ENCODE results near the gene SFSWAP. TPM values are rescaled to one million over a fixed set of nuclear protein-coding genes. Genes with fewer than 3 reads are reported as not detected.

Gene SFSWAP
- total RNA-seq, 1 donor from 2014 or later = 34.9 TPM

GRCh38 chr12:131800594-131801135 lies 89.8 kb downstream of the SFSWAP start:
- intact Hi-C loops (cut with DNase I) = no loop called here
- Histone ChIP-seq H3K9me3 (no peaks in the 10 kb centered on the region), H3K36me3 (peaks cover 0 to 37% of the 10 kb centered on the region in 2 donors), H3K27ac (no peak overlapping the region), H3K4me3 (no peak overlapping the region), H3K27me3 (no peaks in the 10 kb centered on the region), H3K4me1 (peaks cover 13% of the 10 kb centered on the region)
- TF ChIP-seq CTCF (IDR thresholded peaks at IDR 0.05) (no peak), POLR2AphosphoS5 (IDR thresholded peaks at IDR 0.05; ENCODE audit: insufficient read depth in 1 of 2, low read depth in 1 of 2) (no peak), POLR2A (IDR thresholded peaks at IDR 0.05) (no peak)
- DNase-seq (ENCODE audit: extremely low spot score in 2 of 2) = no peak

- no peak for TF ChIP-seq CTCF (IDR thresholded peaks at IDR 0.05)
- TF ChIP-seq POLR2AphosphoS5 (IDR thresholded peaks at IDR 0.05; ENCODE audit: insufficient read depth in 1 of 2, low read depth in 1 of 2) = no peak
- no peak for TF ChIP-seq POLR2A (IDR thresholded peaks at IDR 0.05)
- Histone ChIP-seq H3K4me1 (peaks cover 13% of the 10 kb centered on the region), H3K9me3 (no peaks in the 10 kb centered on the region), H3K4me3 (no peak overlapping the region), H3K36me3 (peaks cover 0 to 37% of the 10 kb centered on the region in 2 donors), H3K27me3 (no peaks in the 10 kb centered on the region), H3K27ac (no peak overlapping the region)
- no peak for DNase-seq (ENCODE audit: extremely low spot score in 2 of 2)
- intact Hi-C loops (cut with DNase I) = no loop called here
Measured at GRCh38 chr12:131801254-131801866, 90.5 kb downstream of the SFSWAP start.

GRCh38 chr12:131803961-131804521 lies 93.2 kb downstream of the SFSWAP start:
- DNase-seq (ENCODE audit: extremely low spot score in 2 of 2) = no peak
- Histone ChIP-seq H3K27me3 (no peaks in the 10 kb centered on the region), H3K4me3 (no peak overlapping the region), H3K4me1 (peaks cover 13% of the 10 kb centered on the region), H3K9me3 (no peaks in the 10 kb centered on the region), H3K27ac (no peak overlapping the region), H3K36me3 (peaks cover 0 to 17% of the 10 kb centered on the region in 2 donors)
- intact Hi-C loops (cut with DNase I) = no loop called here
- TF ChIP-seq POLR2A (IDR thresholded peaks at IDR 0.05) = no peak
- TF ChIP-seq CTCF (IDR thresholded peaks at IDR 0.05) = no peak
- no peak for TF ChIP-seq POLR2AphosphoS5 (IDR thresholded peaks at IDR 0.05; ENCODE audit: insufficient read depth in 1 of 2, low read depth in 1 of 2)

GRCh38 chr12:131805421-131805820 lies 94.5 kb downstream of the SFSWAP start:
- TF ChIP-seq POLR2A (IDR thresholded peaks at IDR 0.05) = no peak
- no peak for TF ChIP-seq POLR2AphosphoS5 (IDR thresholded peaks at IDR 0.05; ENCODE audit: insufficient read depth in 1 of 2, low read depth in 1 of 2)
- TF ChIP-seq CTCF (IDR thresholded peaks at IDR 0.05) = no peak
- DNase-seq (ENCODE audit: extremely low spot score in 2 of 2) = no peak
- no peak overlapping the region for H3K4me3 ChIP-seq
- H3K9me3 ChIP-seq = no peaks in the 10 kb centered on the region
- peaks cover 13% of the 10 kb centered on the region for H3K4me1 ChIP-seq
- H3K36me3 ChIP-seq = peaks cover 0 to 4% of the 10 kb centered on the region in 2 donors
- H3K27ac ChIP-seq = no peak overlapping the region
- intact Hi-C loops (cut with DNase I) = no loop called here
- H3K27me3 ChIP-seq = no peaks in the 10 kb centered on the region

- intact Hi-C loops (cut with DNase I) = no loop called here
- no peaks in the 10 kb centered on the region for H3K9me3 ChIP-seq
Measured at GRCh38 chr12:131806674-131807073, 95.8 kb downstream of the SFSWAP start.

More at GRCh38 chr12:131806674-131807073, 95.8 kb downstream of the SFSWAP start:
- peaks cover 13% of the 10 kb centered on the region for H3K4me1 ChIP-seq
- TF ChIP-seq POLR2AphosphoS5 (IDR thresholded peaks at IDR 0.05; ENCODE audit: insufficient read depth in 1 of 2, low read depth in 1 of 2) (no peak), CTCF (IDR thresholded peaks at IDR 0.05) (no peak), POLR2A (IDR thresholded peaks at IDR 0.05) (no peak)
- no peak overlapping the region for H3K4me3 ChIP-seq
- H3K36me3 ChIP-seq = no peaks in the 10 kb centered on the region
- no peak overlapping the region for H3K27ac ChIP-seq
- H3K27me3 ChIP-seq = no peaks in the 10 kb centered on the region
- DNase-seq (ENCODE audit: extremely low spot score in 2 of 2) = no peak
